Muscle of leg (tissue), 11 donors: Measurements from ENCODE around the gene VAMP5. TPM values are rescaled to one million over a fixed set of nuclear protein-coding genes. Genes with fewer than 3 reads are reported as not detected.
"Not testable (repeated sequence)": the region's sequence is repeated elsewhere in the genome, so short reads cannot be mapped to it uniquely, and the experiment has no call there.

Experiments
- DNase-seq: peaks from one replicate; pipeline ENCODE4 v3.0.0; 2013
- H3K27ac ChIP-seq: one replicate; pipeline ENCODE4 v1.5.1; 2013; ENCODE audit warnings: mild to moderate bottlenecking, low read length, control low read depth
- H3K27me3 ChIP-seq: one replicate; pipeline ENCODE4 v1.6.1; 2013; ENCODE audit warnings: low read length; ENCODE audit not compliant: control insufficient read depth, insufficient read depth
- H3K36me3 ChIP-seq: one replicate; pipeline ENCODE4 v1.6.1; 2013; ENCODE audit warnings: low read length; ENCODE audit not compliant: control insufficient read depth, insufficient read depth
- H3K4me1 ChIP-seq: one replicate; pipeline ENCODE4 v1.6.1; 2013; ENCODE audit warnings: low read length; ENCODE audit not compliant: control insufficient read depth, insufficient read depth
- H3K4me3 ChIP-seq: one replicate; pipeline ENCODE4 v1.5.1; 2013; ENCODE audit warnings: low read length, control low read depth
- H3K9me3 ChIP-seq: replicated peaks from 2 replicates; pipeline ENCODE4 v1.6.1; 2013; ENCODE audit warnings: low read depth, low read length; ENCODE audit not compliant: control insufficient read depth
- WGBS: methylation state at CpG from one replicate; pipeline ENCODE4 v1.1.5; 2013; ENCODE audit warnings: missing lambda C conversion rate; ENCODE audit not compliant: insufficient coverage; 5-methylcytosine and 5-hydroxymethylcytosine counted together
- polyA plus RNA-seq, 8 donors: library from polyadenylated mRNA; unstranded; fragments of 120-200 nt; gene quantifications; one replicate each; pipeline versions ENCODE4 v1.2.1 to v1.2.3, GENCODE V29; 2013; ENCODE audit warnings: inconsistent platforms in 1 of 8, low replicate concordance in 1 of 8; ENCODE audit not compliant: insufficient read length in 8 of 8, insufficient read depth in 1 of 8
- total RNA-seq: library from RNA; stranded (reverse); fragments of 120-200 nt; gene quantifications from one replicate; pipeline ENCODE4 v1.2.4, GENCODE V29; 2013

VAMP5 gene
- total and polyA plus RNA-seq, 9 donors, result 18.0 to 56.2 (median 40.1) TPM

GRCh38 chr2:85607268-85608215 lies 23.3 kb downstream of the VAMP5 start:
- H3K27ac ChIP-seq, result no peak overlapping the region
- no peaks in the 10 kb centered on the region for H3K27me3 ChIP-seq
- H3K9me3 ChIP-seq, result no peaks in the 10 kb centered on the region
- peaks cover 31% of the 10 kb centered on the region for H3K4me1 ChIP-seq
- H3K36me3 ChIP-seq, result peaks cover 35% of the 10 kb centered on the region
- WGBS, result 79% methylated on average over 7 of the region's 9 CpGs
- H3K4me3 ChIP-seq, result no peak overlapping the region
- DNase-seq, result no peak

GRCh38 chr2:85611217-85611704 lies 27.0 kb downstream of the VAMP5 start:
- Histone ChIP-seq H3K4me3 (peak overlapping the region; percentile 85), H3K27me3 (no peaks in the 10 kb centered on the region), H3K9me3 (no peaks in the 10 kb centered on the region), H3K36me3 (peaks cover 30% of the 10 kb centered on the region), H3K4me1 (peaks cover 18% of the 10 kb centered on the region), H3K27ac (peak overlapping the region; percentile 38)
- no peak for DNase-seq
- WGBS, result 3% methylated on average over 22 of the region's 24 CpGs

GRCh38 chr2:85611705-85612587 lies 27.7 kb downstream of the VAMP5 start, which contains the start of gene C2orf68:
Gene C2orf68, minus strand, starts transcription at chr2:85612066. Its CDS starts 82 bp downstream, at chr2:85611984.
- DNase-seq, result peak; percentile 97
- H3K4me1 ChIP-seq, result peaks cover 19% of the 10 kb centered on the region
- H3K27me3 ChIP-seq, result no peaks in the 10 kb centered on the region
- H3K9me3 ChIP-seq, result no peaks in the 10 kb centered on the region
- peak within 1 kb of the TSS; percentile 95 for H3K27ac ChIP-seq
- peak within 1 kb of the TSS; percentile 85 for H3K4me3 ChIP-seq
- peaks cover 30% of the 10 kb centered on the region for H3K36me3 ChIP-seq
- WGBS, result 0% methylated on average over 46 of the region's 73 CpGs

- no peaks in the 10 kb centered on the region for H3K27me3 ChIP-seq
- H3K4me3 ChIP-seq, result no peak overlapping the region
- 73% methylated on average over 5 of the region's 10 CpGs for WGBS
- peaks cover 27% of the 10 kb centered on the region for H3K4me1 ChIP-seq
- H3K27ac ChIP-seq, result no peak overlapping the region
- no peaks in the 10 kb centered on the region for H3K9me3 ChIP-seq
- H3K36me3 ChIP-seq, result peaks cover 15% of the 10 kb centered on the region
- no peak for DNase-seq
Observed at GRCh38 chr2:85613717-85614515, 29.7 kb downstream of the VAMP5 start.

GRCh38 chr2:85614757-85615156 lies 30.5 kb downstream of the VAMP5 start:
- H3K9me3 ChIP-seq, DNase-seq: not testable (repeated sequence)

GRCh38 chr2:85615413-85615728 lies 31.1 kb downstream of the VAMP5 start:
- Histone ChIP-seq H3K4me1 (peaks cover 24% of the 10 kb centered on the region), H3K4me3 (no peak overlapping the region), H3K27me3 (no peaks in the 10 kb centered on the region), H3K9me3 (no peaks in the 10 kb centered on the region), H3K27ac (no peak overlapping the region), H3K36me3 (peaks cover 13% of the 10 kb centered on the region)
- WGBS, result 83% methylated on average over 12 of the region's 17 CpGs
- DNase-seq, result no peak

More at GRCh38 chr2:85614757-85615156, 30.5 kb downstream of the VAMP5 start:
- not testable (repeated sequence) for H3K27me3 ChIP-seq, H3K27ac ChIP-seq, H3K4me3 ChIP-seq
- 100% methylated on average over 5 of the region's 7 CpGs for WGBS
- Histone ChIP-seq H3K36me3 (peaks cover 12% of the 10 kb centered on the region), H3K4me1 (peaks cover 25% of the 10 kb centered on the region)

- not testable (repeated sequence) for DNase-seq, H3K27me3 ChIP-seq, H3K4me3 ChIP-seq, H3K9me3 ChIP-seq, H3K27ac ChIP-seq
- WGBS, result no CpG with 5 or more reads among the region's 5 CpGs
- Histone ChIP-seq H3K36me3 (peaks cover 27% of the 10 kb centered on the region), H3K4me1 (peaks cover 14% of the 10 kb centered on the region)
Observed at GRCh38 chr2:85617723-85618122, 33.5 kb downstream of the VAMP5 start.

GRCh38 chr2:85619617-85620016 lies 35.4 kb downstream of the VAMP5 start:
- Histone ChIP-seq H3K27me3 (no peaks in the 10 kb centered on the region), H3K4me1 (peaks cover 14% of the 10 kb centered on the region), H3K27ac (no peak overlapping the region), H3K9me3 (no peaks in the 10 kb centered on the region), H3K4me3 (no peak overlapping the region), H3K36me3 (peaks cover 42% of the 10 kb centered on the region)
- no peak for DNase-seq
- no CpG with 5 or more reads among the region's 6 CpGs for WGBS

- H3K4me3 ChIP-seq, result no peak overlapping the region
- H3K27me3 ChIP-seq, result no peaks in the 10 kb centered on the region
- no CpG with 5 or more reads among the region's 1 CpG for WGBS
- H3K36me3 ChIP-seq, result peaks cover 57% of the 10 kb centered on the region
- DNase-seq, result no peak
- no peak overlapping the region for H3K27ac ChIP-seq
- H3K9me3 ChIP-seq, result no peaks in the 10 kb centered on the region
- H3K4me1 ChIP-seq, result peaks cover 10% of the 10 kb centered on the region
Observed at GRCh38 chr2:85621338-85621737, 37.1 kb downstream of the VAMP5 start.
